Uterus (tissue), 2 donors: ENCODE results near the gene MOGAT1.

Source experiments
- POLR2A ChIP-seq, 2 donors: fragments of 450-650 bp; IDR thresholded peaks; one replicate each; pipeline ENCODE4 v1.6.1; 2016; ENCODE audit warnings: antibody characterized with exemption in 2 of 2, mild to moderate bottlenecking in 1 of 2, moderate library complexity in 1 of 2
- TF ChIP-seq, protein P1 (sequence below), 4 experiments: fragments of 200-600 bp in 2 of 4; fragments of 450-650 bp in 2 of 4; sonication (generic) in 2 of 4; IDR thresholded peaks; one replicate each; pipeline ENCODE4 v1.5.1; 2016 to 2019; ENCODE audit warnings: antibody characterized with exemption in 4 of 4, mild to moderate bottlenecking in 2 of 4, moderate library complexity in 1 of 4

DNA sequence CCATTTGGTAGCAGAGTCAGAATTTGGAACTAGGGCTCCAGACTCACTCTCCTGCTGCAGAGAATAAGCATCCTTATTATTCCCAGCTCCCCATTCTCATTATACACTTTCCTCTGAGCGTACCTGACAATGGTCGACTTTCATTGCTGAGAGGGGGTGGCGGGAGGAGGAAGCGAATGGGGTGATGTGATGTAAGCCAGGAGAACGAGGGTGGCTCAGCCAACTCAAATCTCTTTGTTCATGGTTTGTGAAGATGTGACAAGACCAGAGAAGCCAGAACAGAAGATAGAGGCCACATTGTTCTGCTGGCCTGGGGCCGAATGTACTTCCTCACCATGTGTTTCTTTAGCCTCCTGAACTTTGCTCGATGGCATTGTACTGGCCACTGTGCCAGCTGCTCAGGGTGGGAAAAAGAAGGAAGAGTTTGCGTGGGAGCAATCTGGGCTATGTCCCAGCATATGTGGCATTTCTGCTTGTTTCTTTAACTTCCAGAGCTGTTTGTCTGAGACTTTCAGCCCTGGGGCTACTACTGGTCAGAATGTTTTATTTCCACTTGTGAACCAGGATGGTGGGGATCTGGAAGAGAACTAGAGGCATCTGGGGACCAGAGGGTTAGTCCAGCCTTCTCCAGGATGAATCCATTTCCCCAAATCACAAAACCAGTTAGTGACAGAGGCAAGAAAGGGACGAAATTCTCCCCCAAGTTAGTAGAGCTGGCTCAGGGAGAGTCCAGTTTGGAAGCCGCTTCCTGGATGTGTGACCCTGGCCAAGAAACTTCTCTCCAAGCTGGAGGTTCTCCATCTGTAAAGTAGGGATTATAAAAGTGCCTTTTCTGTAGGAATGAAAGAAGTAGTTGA, 62.6 kb downstream of the MOGAT1 start:
- TF ChIP-seq, protein P1, sequence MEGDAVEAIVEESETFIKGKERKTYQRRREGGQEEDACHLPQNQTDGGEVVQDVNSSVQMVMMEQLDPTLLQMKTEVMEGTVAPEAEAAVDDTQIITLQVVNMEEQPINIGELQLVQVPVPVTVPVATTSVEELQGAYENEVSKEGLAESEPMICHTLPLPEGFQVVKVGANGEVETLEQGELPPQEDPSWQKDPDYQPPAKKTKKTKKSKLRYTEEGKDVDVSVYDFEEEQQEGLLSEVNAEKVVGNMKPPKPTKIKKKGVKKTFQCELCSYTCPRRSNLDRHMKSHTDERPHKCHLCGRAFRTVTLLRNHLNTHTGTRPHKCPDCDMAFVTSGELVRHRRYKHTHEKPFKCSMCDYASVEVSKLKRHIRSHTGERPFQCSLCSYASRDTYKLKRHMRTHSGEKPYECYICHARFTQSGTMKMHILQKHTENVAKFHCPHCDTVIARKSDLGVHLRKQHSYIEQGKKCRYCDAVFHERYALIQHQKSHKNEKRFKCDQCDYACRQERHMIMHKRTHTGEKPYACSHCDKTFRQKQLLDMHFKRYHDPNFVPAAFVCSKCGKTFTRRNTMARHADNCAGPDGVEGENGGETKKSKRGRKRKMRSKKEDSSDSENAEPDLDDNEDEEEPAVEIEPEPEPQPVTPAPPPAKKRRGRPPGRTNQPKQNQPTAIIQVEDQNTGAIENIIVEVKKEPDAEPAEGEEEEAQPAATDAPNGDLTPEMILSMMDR (IDR thresholded peaks at IDR 0.05) = no peak
- TF ChIP-seq POLR2A (IDR thresholded peaks at IDR 0.05) = no peak
